GM13977 (cell line): ENCODE results near the gene ATXN1.
"Not testable (repeated sequence)": the region's sequence is repeated elsewhere in the genome, so short reads cannot be mapped to it uniquely, and the experiment has no call there.

Experiments
- DNase-seq: peaks from one replicate; pipeline ENCODE4 v3.0.0; 2012; ENCODE audit warnings: low spot score
- CTCF ChIP-seq: IDR thresholded peaks from 2 replicates; pipeline ENCODE4 v1.5.1; 2012; ENCODE audit warnings: mild to moderate bottlenecking, control low read depth; ENCODE audit not compliant: insufficient read depth; ENCODE audit errors: extremely low read depth, missing control alignments
- in situ Hi-C: fragments of 300-500 bp; cut with MboI; formaldehyde crosslinking; loops from one replicate; pipeline ENCODE4 v1.12.0; 2022; ENCODE audit warnings: low sequenced_read_pairs, low pct_unique_long_range_greater_than_20kb, mixed read lengths, inconsistent platforms; ENCODE audit not compliant: unreplicated experiment

ATXN1 gene

GRCh38 chr6:16406966-16407365 lies 354.3 kb downstream of the ATXN1 start:
- in situ Hi-C loops: no loop called here
- no peak for DNase-seq
- TF ChIP-seq CTCF: no peak

DNA sequence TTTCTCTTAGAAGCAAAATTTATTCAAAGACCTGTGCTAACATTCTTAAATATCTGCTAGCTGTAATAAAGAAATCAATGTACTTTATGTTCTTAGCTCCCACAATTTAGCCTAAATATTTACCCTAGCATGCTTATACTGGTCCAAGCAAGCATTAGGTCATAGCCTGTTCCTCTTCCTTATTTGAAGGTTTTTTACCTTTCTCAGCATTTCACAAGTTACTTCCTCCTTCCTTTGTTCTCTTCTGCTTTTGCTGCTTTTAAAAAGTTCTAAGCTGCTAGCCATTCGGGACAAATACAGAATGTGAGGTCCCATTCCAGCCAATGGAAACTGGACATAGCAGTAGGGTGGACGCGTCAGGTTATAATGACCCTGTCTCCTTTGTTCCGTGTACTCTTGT lies 354.7 kb downstream of the ATXN1 start:
- in situ Hi-C loops: not testable (repeated sequence)

DNA sequence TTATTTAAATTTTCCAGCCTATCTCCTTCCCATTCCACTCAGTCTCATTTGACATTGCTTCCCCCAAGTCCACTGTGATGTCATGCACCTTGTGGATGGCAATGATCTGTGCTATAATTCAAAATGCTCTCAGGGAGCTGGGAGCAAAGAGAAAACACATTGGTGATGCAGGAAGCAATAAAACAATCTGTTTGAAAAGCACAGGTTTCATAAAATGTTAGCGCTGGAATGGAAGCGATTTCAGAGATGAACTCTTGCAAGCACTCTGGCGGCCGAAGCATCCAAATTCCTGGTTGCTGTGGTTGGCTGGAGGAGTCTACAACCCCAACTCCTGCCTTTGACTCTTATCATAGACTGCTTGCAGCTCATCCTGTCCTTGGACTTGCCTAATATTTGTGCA lies 355.9 kb downstream of the ATXN1 start:
- TF ChIP-seq CTCF: no peak
- DNase-seq: no peak
- in situ Hi-C loops: no loop called here

More for the DNA sequence above, 354.7 kb downstream of the ATXN1 start:
- DNase-seq: not testable (repeated sequence)

DNA sequence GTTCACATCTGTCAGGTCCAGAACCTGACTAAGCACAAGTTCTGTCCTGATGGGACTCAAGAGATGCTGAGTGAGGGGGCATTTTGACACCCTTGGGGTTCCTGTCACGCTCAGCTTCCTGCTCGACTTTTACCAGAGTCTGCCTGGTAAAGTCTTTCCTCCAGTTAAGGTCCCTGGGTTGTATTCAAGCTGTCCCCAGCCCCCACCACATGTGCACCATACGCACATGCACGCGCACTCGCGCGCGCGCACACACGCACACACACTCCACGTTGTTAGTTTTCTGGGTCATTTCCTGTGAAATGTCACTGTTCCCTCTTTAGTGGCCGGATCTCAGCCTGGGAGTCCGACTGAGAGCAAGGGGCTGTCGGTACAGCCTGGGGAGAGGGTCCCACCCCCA lies 356.8 kb downstream of the ATXN1 start:
- no peak for DNase-seq
- no peak for TF ChIP-seq CTCF
- in situ Hi-C loops: no loop called here

GRCh38 chr6:16403831-16404230 lies 357.4 kb downstream of the ATXN1 start:
- in situ Hi-C loops: no loop called here
- no peak for DNase-seq
- peak; percentile 3 for TF ChIP-seq CTCF

GRCh38 chr6:16402581-16402900 lies 358.7 kb downstream of the ATXN1 start:
- TF ChIP-seq CTCF: no peak
- no peak for DNase-seq
- in situ Hi-C loops: no loop called here

GRCh38 chr6:16400248-16400760 lies 361.0 kb downstream of the ATXN1 start:
- no peak for TF ChIP-seq CTCF
- in situ Hi-C loops: no loop called here
- no peak for DNase-seq
